CD14-positive monocyte (primary cell): Measurements from ENCODE around the gene DMRTC1. TPM values are rescaled to one million over a fixed set of nuclear protein-coding genes. Genes with fewer than 3 reads are reported as not detected.
"Not testable (repeated sequence)": the region's sequence is repeated elsewhere in the genome, so short reads cannot be mapped to it uniquely, and the experiment has no call there.

Experiments
- DNase-seq, 3 donors: peaks; one replicate each; pipeline ENCODE4 v3.0.0-alpha.2; 2011 to 2022
- H2AFZ ChIP-seq: 2 replicates; pipeline ENCODE4 v1.6.0; 2012; ENCODE audit warnings: mild to moderate bottlenecking, low read depth, low read length, inconsistent platforms; ENCODE audit not compliant: insufficient read depth, poor library complexity, severe bottlenecking
- H3K27ac ChIP-seq, 2 donors: 1 replicate in 1 of 2; 2 replicates in 1 of 2; pipeline ENCODE4 v1.5.1; 2012 to 2013; ENCODE audit warnings: low read length in 2 of 2, control low read depth in 1 of 2, inconsistent platforms in 1 of 2, low read depth in 1 of 2, mild to moderate bottlenecking in 1 of 2
- H3K27me3 ChIP-seq, 2 donors: one replicate each; pipeline versions ENCODE4 v1.6.0 to v1.6.1; 2011 to 2013; ENCODE audit warnings: low read length in 2 of 2; ENCODE audit not compliant: control insufficient read depth in 2 of 2, insufficient read depth in 2 of 2
- H3K36me3 ChIP-seq, 2 donors: replicated peaks in 1 of 2; 1 replicate in 1 of 2; 2 replicates in 1 of 2; pipeline versions ENCODE4 v1.5.1 to v1.6.1; 2012 to 2013; ENCODE audit warnings: low read length in 2 of 2, control low read depth in 1 of 2, inconsistent platforms in 1 of 2, mild to moderate bottlenecking in 1 of 2; ENCODE audit not compliant: insufficient read depth in 2 of 2, control insufficient read depth in 1 of 2
- H3K4me1 ChIP-seq, 2 donors: 1 replicate in 1 of 2; 2 replicates in 1 of 2; pipeline versions ENCODE4 v1.5.1 to v1.6.1; 2012 to 2013; ENCODE audit warnings: low read length in 2 of 2, control low read depth in 1 of 2, inconsistent platforms in 1 of 2, mild to moderate bottlenecking in 1 of 2, moderate library complexity in 1 of 2; ENCODE audit not compliant: insufficient read depth in 2 of 2, control insufficient read depth in 1 of 2
- H3K4me2 ChIP-seq: replicated peaks from 2 replicates; pipeline ENCODE3; 2012; ENCODE audit warnings: low read length, moderate library complexity, mild to moderate bottlenecking; ENCODE audit not compliant: poor library complexity, severe bottlenecking; ENCODE audit errors: extremely low read depth
- H3K4me3 ChIP-seq, 3 experiments: fragments of 200-600 bp in 1 of 3; sonication (generic) in 1 of 3; replicated peaks in 1 of 3; 1 replicate in 2 of 3; 2 replicates in 1 of 3; pipeline ENCODE4 v1.5.1; 2011 to 2013; ENCODE audit warnings: low read length in 3 of 3, mild to moderate bottlenecking in 3 of 3, control low read depth in 2 of 3, low read depth in 2 of 3, inconsistent platforms in 1 of 3, moderate library complexity in 1 of 3
- H3K79me2 ChIP-seq: 2 replicates; pipeline ENCODE4 v1.6.0; 2012; ENCODE audit warnings: mild to moderate bottlenecking, control low read depth, inconsistent platforms, low read length, moderate library complexity; ENCODE audit not compliant: insufficient read depth
- H3K9ac ChIP-seq: 2 replicates; pipeline ENCODE4 v1.6.0; 2017; ENCODE audit warnings: low read length, mild to moderate bottlenecking; ENCODE audit not compliant: insufficient read depth, poor library complexity, severe bottlenecking
- H3K9me3 ChIP-seq, 2 donors: replicated peaks in 1 of 2; 1 replicate in 1 of 2; 2 replicates in 1 of 2; pipeline versions ENCODE4 v1.5.1 to v1.6.1; 2012 to 2013; ENCODE audit warnings: low read length in 2 of 2, control low read depth in 1 of 2; ENCODE audit not compliant: control insufficient read depth in 1 of 2, insufficient read depth in 1 of 2
- H4K20me1 ChIP-seq: 2 replicates; pipeline ENCODE4 v1.6.0; 2012; ENCODE audit warnings: mild to moderate bottlenecking, low read length, control low read depth, moderate library complexity; ENCODE audit not compliant: insufficient read depth
- H3K27ac Mint-ChIP-seq, 7 donors: one replicate each; pipeline ENCODE4 v1.8.0; 2020; ENCODE audit warnings: mild to moderate bottlenecking in 7 of 7, mixed read lengths in 7 of 7, moderate library complexity in 6 of 7, inconsistent platforms in 2 of 7
- H3K27me3 Mint-ChIP-seq, 3 donors: one replicate each; pipeline ENCODE4 v1.8.0; 2021 to 2022; ENCODE audit warnings: low read depth in 3 of 3, mild to moderate bottlenecking in 3 of 3, mixed read lengths in 3 of 3, moderate library complexity in 3 of 3, inconsistent platforms in 1 of 3
- H3K36me3 Mint-ChIP-seq, 2 donors: one replicate each; pipeline ENCODE4 v1.8.0; 2020; ENCODE audit warnings: mixed read lengths in 2 of 2, inconsistent platforms in 1 of 2, mild to moderate bottlenecking in 1 of 2
- H3K4me1 Mint-ChIP-seq: one replicate; pipeline ENCODE4 v1.8.0; 2020; ENCODE audit warnings: mild to moderate bottlenecking, mixed read lengths
- H3K4me3 Mint-ChIP-seq, 2 donors: one replicate each; pipeline ENCODE4 v1.8.0; 2020; ENCODE audit warnings: mild to moderate bottlenecking in 2 of 2, mixed read lengths in 2 of 2, moderate library complexity in 1 of 2
- H3K9me3 Mint-ChIP-seq, 7 donors: one replicate each; pipeline ENCODE4 v1.8.0; 2020 to 2022; ENCODE audit warnings: mixed read lengths in 7 of 7, mild to moderate bottlenecking in 6 of 7, moderate library complexity in 6 of 7, inconsistent platforms in 2 of 7
- WGBS: methylation state at CpG from one replicate; pipeline ENCODE4 v1.1.5; 2013; ENCODE audit warnings: missing lambda C conversion rate; ENCODE audit not compliant: insufficient coverage; 5-methylcytosine and 5-hydroxymethylcytosine counted together
- intact Hi-C, 2 donors: fragments of 100-400 bp; cut with micrococcal nuclease; formaldehyde crosslinking; loops; one replicate each; pipeline versions ENCODE4 v1.15.0 to v1.15.1; 2023
- polyA plus RNA-seq, 3 donors: library from polyadenylated mRNA; depleted of rRNA in 1 of 3; unstranded in 2 of 3; stranded (reverse) in 1 of 3; fragments of 300-500 nt in 2 of 3; fragments of >200 nt in 1 of 3; fragmentation: Illumina TruSeq in 2 of 3; gene quantifications; 1 replicate in 2 of 3; 2 replicates in 1 of 3; pipeline ENCODE4 v1.2.3, GENCODE V29; 2012 to 2021

The DMRTC1 gene
- polyA plus RNA-seq, 3 donors, result not detected

DNA sequence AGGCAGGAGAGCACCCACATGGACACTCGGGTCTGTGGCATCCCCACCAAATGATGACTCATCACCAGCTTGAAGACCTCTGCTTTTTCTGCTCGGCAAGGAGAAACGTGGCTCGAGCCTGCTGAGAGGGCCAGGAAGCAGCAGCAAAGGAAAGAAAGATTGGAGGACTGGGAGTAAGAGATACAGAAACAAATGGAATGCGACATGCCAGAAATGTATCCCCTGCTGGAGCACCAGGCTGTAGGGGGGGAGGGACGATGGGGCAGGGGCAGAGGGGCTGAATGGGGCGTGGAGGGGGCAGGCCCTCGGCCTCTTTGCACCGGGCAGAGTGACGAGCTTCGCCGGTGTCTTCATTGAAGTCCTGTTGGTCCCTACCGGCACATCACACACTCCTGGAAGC is 31.3 kb downstream of the DMRTC1 start, which contains the start of gene FAM236C:
TSS of gene FAM236C (plus strand) at position 301 of the 400 bp plus-strand sequence. CDS start 100 bp downstream, outside the sequence.
- H3K36me3 Mint-ChIP-seq, H3K36me3 ChIP-seq, H3K27ac ChIP-seq, intact Hi-C loops, H3K4me1 ChIP-seq, H4K20me1 ChIP-seq, H3K4me2 ChIP-seq, H3K4me3 Mint-ChIP-seq, DNase-seq, H2AFZ ChIP-seq, H3K79me2 ChIP-seq, H3K27me3 ChIP-seq, H3K9me3 ChIP-seq, H3K9me3 Mint-ChIP-seq, H3K9ac ChIP-seq, H3K27ac Mint-ChIP-seq, H3K4me1 Mint-ChIP-seq, H3K4me3 ChIP-seq, H3K27me3 Mint-ChIP-seq: not testable (repeated sequence)
- WGBS, result no CpG with 5 or more reads among the region's 13 CpGs

DNA sequence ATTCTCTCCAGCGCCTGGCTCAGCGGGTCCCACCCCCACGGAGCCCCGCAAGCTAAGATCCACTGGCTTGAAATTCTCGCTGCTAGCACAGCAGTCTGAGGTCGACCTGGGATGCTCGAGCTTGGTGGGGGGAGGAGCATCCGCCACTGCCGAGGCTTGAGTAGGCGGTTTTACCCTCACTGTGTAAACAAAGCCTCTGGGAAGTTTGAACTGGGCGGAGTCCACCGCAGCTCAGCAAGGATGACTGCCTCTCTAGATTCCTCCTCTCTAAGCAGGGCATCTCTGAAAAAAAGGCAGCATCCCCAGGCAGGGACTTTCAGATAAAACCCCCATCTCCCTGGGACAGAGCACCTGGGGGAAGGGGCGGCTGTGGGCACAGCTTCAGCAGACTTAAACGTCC is 53.9 kb downstream of the DMRTC1 start:
- H3K27me3 Mint-ChIP-seq, DNase-seq, H3K4me1 Mint-ChIP-seq, H3K27me3 ChIP-seq, H3K9me3 Mint-ChIP-seq, H3K79me2 ChIP-seq, intact Hi-C loops, H3K9me3 ChIP-seq, H3K36me3 Mint-ChIP-seq, H3K4me3 ChIP-seq, H3K27ac ChIP-seq, H2AFZ ChIP-seq, H3K4me1 ChIP-seq, H3K4me2 ChIP-seq, H3K27ac Mint-ChIP-seq, H4K20me1 ChIP-seq, H3K9ac ChIP-seq, H3K36me3 ChIP-seq, H3K4me3 Mint-ChIP-seq: not testable (repeated sequence)
- WGBS, result no CpG with 5 or more reads among the region's 14 CpGs

DNA sequence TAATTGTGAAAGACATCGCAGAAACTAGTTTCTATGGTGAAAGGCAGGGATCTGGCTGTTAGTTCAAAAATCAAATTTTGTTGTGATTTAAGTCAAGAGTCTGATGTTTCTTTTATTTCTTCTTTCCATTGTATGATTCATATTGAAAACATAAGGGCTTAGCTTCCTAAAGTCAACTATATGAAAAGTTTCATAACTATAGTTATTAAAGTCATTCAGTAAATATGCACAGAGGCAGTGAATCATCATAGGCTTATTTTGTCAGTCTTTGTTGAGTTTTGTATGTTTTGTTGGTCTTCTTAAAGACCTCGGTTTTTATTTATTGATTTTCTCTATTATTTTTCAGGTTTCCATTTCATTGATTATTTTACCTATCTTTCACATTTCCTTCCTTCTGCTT is 60.7 kb downstream of the DMRTC1 start:
- H3K36me3 Mint-ChIP-seq, DNase-seq, H3K9ac ChIP-seq, H3K4me1 Mint-ChIP-seq, H4K20me1 ChIP-seq, H3K36me3 ChIP-seq, intact Hi-C loops, H3K4me2 ChIP-seq, H3K27me3 ChIP-seq, H3K27ac ChIP-seq, H3K9me3 Mint-ChIP-seq, H3K4me3 ChIP-seq, H3K4me1 ChIP-seq, H3K4me3 Mint-ChIP-seq, H3K27ac Mint-ChIP-seq, H3K9me3 ChIP-seq, H2AFZ ChIP-seq, H3K27me3 Mint-ChIP-seq, H3K79me2 ChIP-seq: not testable (repeated sequence)
- WGBS, result no CpG with 5 or more reads among the region's 2 CpGs

DNA sequence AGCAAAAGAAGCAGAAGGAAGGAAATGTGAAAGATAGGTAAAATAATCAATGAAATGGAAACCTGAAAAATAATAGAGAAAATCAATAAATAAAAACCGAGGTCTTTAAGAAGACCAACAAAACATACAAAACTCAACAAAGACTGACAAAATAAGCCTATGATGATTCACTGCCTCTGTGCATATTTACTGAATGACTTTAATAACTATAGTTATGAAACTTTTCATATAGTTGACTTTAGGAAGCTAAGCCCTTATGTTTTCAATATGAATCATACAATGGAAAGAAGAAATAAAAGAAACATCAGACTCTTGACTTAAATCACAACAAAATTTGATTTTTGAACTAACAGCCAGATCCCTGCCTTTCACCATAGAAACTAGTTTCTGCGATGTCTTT is 106.1 kb downstream of the DMRTC1 start:
- H3K36me3 ChIP-seq, H3K4me3 Mint-ChIP-seq, H3K4me1 Mint-ChIP-seq, H3K27me3 Mint-ChIP-seq, H3K4me1 ChIP-seq, H3K27ac ChIP-seq, H3K36me3 Mint-ChIP-seq, H3K9ac ChIP-seq, H3K79me2 ChIP-seq, H3K4me2 ChIP-seq, H3K27me3 ChIP-seq, H4K20me1 ChIP-seq, H3K9me3 Mint-ChIP-seq, H3K4me3 ChIP-seq, H3K27ac Mint-ChIP-seq, H3K9me3 ChIP-seq, H2AFZ ChIP-seq, DNase-seq, intact Hi-C loops: not testable (repeated sequence)
- WGBS, result no CpG with 5 or more reads among the region's 2 CpGs
